ENCODE results near the gene KCNJ15. TPM values are rescaled to one million over a fixed set of nuclear protein-coding genes. Genes with fewer than 3 reads are reported as not detected.
A peak's percentile ranks its signal among the peaks of the same experiment; 100 is the strongest.

KCNJ15 gene
- total RNA-seq, 1 donor from 2014 or later = 3.0 TPM

GRCh38 chr21:38351961-38352521 lies 95.2 kb downstream of the KCNJ15 start:
- DNase-seq (ENCODE audit: extremely low read depth, low read depth, low spot score) = peak; percentile 63

- DNase-seq (ENCODE audit: extremely low read depth, low read depth, low spot score) = no peak
Measured at GRCh38 chr21:38352536-38353219, 95.9 kb downstream of the KCNJ15 start.

GRCh38 chr21:38354231-38354630 lies 97.4 kb downstream of the KCNJ15 start:
- DNase-seq (ENCODE audit: extremely low read depth, low read depth, low spot score) = no peak

- no peak for DNase-seq (ENCODE audit: extremely low read depth, low read depth, low spot score)
Measured at GRCh38 chr21:38354746-38355145, 98.0 kb downstream of the KCNJ15 start.

- DNase-seq (ENCODE audit: extremely low read depth, low read depth, low spot score) = no peak
Measured at GRCh38 chr21:38355353-38355752, 98.6 kb downstream of the KCNJ15 start.

GRCh38 chr21:38355992-38356781 lies 99.4 kb downstream of the KCNJ15 start:
- no peak for DNase-seq (ENCODE audit: extremely low read depth, low read depth, low spot score)

Other genes with a start within 250 kb of the KCNJ15 start
- gene ERG, start 241.5 kb downstream of the KCNJ15 start, total RNA-seq = 73.8 and 118 TPM in 2 replicates